Germinal center (tissue), 1 donor: ENCODE results near the gene CGB1.

Experiments
- DNase-seq: peaks from one replicate; pipeline ENCODE4 v3.0.0; 2012; ENCODE audit warnings: mixed read lengths, low spot score

Gene CGB1

DNA sequence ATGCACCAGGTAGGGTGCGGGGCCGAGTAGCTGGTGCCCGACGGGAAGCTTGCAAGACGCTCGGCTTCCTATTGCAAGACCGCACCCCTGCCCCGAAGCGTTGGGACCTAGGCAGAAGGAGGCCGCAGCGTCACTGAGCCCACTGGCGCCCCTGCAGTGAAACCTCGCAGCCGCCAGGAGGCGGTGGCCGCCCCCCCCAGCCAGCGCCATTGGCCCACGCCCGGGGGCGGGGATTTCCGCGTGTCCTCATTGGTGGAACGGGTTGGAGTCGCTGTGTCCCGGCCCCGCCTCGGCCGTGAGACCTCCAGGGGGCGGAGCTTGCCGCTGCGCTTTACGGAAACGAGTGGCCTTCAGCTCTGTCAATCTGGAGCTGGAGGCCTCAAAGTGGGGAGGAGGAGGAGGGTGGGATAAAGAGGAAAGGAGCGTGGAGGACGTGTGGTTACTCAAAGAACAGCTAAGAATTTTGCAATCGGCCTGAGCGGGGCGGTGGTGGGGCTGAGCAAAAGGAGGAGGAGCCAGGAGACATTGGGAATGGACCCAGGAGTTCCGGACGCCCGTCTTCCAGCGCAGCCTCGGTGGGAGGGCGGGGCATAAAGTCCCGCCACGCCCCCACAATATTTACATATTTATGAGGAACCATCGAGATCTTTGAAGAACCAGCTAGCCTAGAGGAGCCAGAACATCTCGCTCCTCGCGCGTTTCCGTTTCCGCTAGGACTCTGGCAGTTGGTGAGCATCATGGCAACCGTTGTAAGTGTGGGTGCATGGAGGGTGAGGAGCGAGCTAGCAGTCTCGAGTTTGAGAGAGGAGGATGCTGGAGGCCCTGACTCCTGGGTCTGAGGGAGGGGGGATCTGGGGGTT, 43.3 kb downstream of the CGB1 start, which contains the start of the genes GYS1 and RUVBL2:
TSS of gene GYS1 (minus strand) at position 135 of the 860 bp plus-strand sequence. CDS start 197 bp downstream, outside the sequence.
TSS of gene RUVBL2 (plus strand) at position 713 of the 860 bp plus-strand sequence. CDS start at position 738, 25 bp downstream.
- peak; percentile 99 for DNase-seq

DNA sequence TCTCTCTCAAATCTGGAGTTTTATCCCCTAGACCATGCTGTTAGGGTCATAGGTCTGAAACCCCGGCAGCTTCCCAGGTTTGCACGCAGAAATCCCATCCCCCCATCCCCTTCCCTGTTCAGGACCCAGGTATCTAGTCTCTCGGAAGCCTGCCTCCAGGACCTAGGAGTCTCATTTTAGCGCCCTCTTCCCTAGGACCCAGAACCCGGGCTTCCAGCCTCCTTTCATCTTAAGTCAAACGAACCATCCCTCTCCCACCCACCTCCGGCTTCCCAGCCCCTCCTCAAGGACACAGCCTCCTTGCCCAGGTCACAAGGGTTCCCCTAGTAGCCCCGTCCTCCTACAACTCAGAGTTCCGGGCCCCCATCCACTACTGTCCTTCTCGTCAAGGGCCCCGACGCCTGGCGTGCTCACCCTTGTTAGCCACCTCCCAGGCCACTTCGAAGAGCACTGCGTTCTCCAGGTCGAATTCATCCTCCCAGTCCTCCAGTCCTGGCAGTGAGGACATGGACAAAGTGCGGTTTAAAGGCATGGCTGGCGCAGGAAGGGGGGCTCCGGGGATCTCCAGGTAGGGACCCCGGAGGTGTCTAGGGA, 44.0 kb downstream of the CGB1 start:
- peak; percentile 17 for DNase-seq

DNA sequence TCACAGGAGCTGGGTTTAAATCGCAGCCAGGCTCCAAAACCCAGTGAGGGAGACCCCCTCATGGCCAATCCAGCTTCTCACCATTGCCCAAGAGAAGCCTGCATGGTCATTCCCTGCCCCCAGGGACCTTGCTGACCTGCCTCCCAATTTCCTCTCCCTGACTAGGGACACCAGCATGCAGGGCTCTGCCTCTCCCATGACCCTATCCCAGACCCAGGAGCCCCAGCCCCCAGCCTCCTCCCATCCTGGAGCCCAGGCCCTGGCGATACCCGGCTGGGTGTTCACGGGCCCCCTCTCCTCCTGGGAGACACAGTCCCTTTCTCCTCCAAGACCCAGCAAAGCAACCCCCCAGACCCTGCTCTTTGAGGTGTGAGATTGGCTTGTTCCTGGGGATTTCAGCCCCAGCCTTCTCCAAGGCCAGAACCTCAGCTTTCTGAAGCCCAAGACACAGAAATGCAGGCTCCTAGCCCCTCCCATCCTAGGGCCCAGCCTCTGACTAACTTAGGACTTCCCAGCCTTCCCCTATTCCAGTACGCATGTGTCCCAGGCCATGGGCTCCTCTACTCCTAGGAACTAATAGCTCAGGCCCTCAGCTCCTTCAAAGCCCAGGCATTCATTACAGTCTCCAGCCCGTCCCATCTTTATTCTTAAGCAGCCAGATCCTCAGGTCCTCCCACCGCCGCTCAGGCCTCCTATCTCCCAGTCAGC, 44.7 kb downstream of the CGB1 start:
- no peak for DNase-seq

DNA sequence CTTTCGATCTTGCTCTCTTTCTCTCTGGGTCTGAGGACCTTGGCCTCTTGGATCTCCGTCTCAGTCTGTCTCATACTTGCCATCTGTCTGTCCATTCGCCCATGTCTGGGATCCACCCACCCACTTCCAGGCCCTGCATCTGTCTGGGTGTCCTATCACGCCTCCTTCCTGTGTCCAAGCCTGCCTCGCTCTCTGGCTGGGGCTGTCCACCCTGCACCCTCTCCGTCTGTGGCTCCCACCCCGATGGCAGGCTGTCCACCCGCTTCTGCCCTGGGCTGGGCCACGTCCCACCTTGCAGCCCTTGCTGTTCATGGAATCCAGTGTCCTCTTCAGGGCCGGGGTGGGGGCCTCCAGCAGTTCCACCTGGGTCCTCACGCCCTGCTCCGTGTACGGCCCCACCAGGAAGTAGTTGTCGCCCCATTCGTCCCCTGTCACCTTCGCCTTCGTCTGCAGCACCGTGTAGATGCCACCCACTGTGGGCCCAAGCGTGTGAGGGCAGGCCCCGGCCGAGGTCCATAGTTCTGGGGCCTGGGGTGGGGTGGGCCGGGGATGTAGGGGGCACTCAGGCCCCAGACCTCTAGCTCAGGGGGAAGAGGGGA, 45.6 kb downstream of the CGB1 start:
- DNase-seq, result no peak

- no peak for DNase-seq
Measured at GRCh38 chr19:48990400-48990799, 46.3 kb downstream of the CGB1 start.

GRCh38 chr19:48989701-48990291, 46.9 kb downstream of the CGB1 start:
- DNase-seq, result no peak

- DNase-seq, result no peak
Measured at GRCh38 chr19:48988860-48989259, 47.8 kb downstream of the CGB1 start.

DNA sequence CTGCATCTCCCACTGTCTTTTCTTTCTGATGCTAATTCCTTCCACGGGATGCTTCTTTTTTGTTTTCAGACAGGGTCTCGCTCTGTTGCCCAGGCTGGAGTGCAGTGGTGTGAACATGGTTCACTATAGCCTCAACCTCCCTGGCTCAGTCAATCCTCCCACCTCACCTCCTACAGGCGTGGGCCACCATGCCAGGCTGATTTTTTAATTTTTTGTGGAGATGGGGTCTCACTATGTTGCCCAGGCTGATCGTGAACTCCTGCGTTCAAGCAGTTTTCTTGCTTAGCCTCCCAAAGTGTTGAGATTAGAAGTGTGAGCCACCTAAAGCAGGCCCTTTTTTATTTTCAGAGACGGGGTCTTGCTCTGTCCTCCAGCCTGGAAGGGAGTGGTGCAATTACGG, 48.4 kb downstream of the CGB1 start:
- no peak for DNase-seq

DNA sequence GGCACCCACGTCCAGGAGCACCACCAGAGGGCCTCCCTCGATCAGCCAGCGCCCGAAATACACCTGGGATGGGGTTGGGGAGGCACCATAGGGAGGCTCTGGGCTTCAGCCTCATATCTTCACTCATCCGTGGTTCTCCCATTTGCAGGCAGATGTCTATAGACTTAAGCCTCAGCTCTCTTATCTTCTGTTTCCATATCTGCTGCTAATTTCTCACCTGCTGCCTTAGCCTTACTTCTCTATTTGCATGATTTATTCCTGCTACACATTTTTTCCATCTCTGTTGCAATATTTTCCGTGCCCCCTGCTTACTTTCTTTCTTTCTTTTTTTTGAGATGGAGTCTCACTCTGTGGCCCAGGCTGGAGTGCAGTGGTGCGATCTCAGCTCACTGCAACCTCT, 49.4 kb downstream of the CGB1 start:
- DNase-seq, result no peak

- no peak for DNase-seq
Measured at GRCh38 chr19:48986211-48986610, 50.5 kb downstream of the CGB1 start.

DNA sequence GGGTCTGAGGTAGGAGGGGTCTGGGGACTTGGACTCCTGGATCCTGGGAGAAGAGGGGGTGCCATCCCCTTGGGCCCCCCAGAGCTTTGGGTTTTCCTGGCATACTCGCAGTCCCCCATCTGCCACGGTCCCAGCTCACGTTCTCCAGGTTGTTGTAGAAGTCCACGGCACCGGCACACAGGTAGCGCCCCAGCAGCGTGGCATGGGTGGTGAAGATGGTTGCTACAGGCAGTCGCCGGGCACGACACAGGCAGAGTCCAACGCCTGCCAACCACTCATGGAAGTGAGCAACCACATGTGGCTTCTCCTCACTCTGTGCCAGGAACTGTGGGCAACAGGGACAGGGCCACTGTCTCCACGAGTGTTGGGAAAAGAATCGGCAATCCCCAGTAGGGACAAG, 51.0 kb downstream of the CGB1 start:
- DNase-seq, result no peak
